Fibroblast of skin of abdomen (primary cell): ENCODE measurements around the gene LYZL2.
A peak's percentile ranks its signal among the peaks of the same experiment; 100 is the strongest.
"Not testable (repeated sequence)": the region's sequence is repeated elsewhere in the genome, so short reads cannot be mapped to it uniquely, and the experiment has no call there.

Experiments
- DNase-seq: peaks from one replicate; pipeline ENCODE4 v3.0.0-alpha.2; 2013

Gene LYZL2

DNA sequence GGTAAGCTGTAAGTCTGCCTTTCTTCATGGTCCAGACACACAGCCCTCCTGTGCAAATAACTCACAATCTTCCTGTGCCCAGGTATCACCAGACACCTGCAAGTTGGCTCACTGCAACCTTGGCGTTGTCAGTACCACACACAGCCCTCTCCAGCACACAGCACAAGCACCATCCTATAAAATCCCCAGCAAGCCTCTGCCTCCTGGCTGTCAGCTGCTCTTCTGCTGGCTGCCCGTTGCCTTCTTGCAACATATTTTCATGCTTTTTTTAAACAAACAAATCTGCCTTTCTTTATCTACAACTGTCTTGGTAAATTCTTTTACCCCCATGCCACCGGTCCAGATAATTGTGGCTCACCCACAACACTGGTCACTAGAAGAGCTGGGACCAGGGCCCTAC, 36.8 kb downstream of the LYZL2 start:
- not testable (repeated sequence) for DNase-seq

GRCh38 chr10:30591249-30591670, 38.3 kb downstream of the LYZL2 start:
- DNase-seq: peak; percentile 45

- DNase-seq: no peak
Observed at GRCh38 chr10:30589441-30589840, 40.1 kb downstream of the LYZL2 start.

GRCh38 chr10:30587522-30588031, 42.0 kb downstream of the LYZL2 start:
- no peak for DNase-seq

- no peak for DNase-seq
Observed at GRCh38 chr10:30586828-30587227, 42.7 kb downstream of the LYZL2 start.

DNA sequence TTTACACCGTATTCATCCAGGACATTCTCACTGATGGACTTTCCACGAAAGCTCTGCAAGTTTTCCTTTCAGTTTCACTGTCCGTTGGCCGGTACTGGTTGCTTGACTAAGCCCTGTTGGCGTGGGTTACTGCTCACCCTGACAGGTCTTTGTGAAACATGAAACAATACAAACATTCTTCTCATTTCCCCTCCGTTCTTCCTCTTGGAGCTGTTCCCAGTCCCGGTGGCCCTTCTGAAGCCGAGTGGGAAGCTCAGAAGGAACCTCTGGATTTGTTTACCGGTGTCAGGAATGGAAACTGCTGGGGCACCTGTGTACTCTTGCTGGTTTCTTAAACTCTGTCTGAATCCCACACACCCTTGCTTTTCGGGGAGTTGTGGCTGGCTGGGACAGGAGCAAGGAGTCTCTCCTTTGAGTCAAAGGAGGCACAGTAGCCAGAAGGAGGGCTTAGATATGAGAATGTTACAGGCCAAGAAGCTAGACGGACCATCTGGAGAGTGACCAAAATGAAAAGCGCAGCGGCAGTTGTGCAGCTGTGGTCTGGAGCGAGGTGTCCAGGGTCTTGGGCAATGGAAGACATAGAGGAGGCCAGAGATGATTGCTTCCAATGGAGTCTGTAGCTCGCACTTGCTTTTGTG, 45.7 kb downstream of the LYZL2 start:
- peak; percentile 46 for DNase-seq

DNA sequence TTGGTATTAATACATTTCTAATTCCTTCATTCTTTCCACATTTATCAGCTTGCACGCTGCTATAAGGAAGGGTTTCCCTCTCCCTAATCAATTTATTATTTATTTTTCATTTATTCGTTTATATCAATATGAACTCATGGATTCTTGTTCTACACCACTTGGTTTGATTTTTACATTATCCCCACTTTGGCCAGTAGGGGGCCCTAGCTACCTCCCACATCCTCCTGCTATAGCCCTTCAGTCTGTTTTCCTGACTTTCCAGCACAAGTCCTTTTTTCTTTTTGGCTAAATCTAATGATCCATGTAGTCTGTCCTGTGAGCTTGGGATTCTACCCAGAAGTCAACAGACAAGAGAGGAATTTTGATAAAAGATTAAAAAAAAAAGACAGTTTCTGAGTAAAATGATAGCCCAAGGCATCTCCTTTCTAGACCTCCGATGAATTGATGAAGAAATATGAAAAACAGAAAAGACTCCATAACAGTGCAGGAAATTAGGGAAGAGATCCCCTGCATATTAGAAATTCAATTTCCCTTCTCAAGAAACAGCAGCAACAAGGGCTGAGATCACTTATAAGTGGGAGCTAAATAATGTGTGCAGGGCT, 47.7 kb downstream of the LYZL2 start:
- peak; percentile 37 for DNase-seq

GRCh38 chr10:30580676-30581075, 48.9 kb downstream of the LYZL2 start:
- DNase-seq: no peak

- DNase-seq: no peak
Observed at GRCh38 chr10:30580241-30580640, 49.3 kb downstream of the LYZL2 start.

GRCh38 chr10:30579574-30579973, 50.0 kb downstream of the LYZL2 start:
- DNase-seq: no peak

DNA sequence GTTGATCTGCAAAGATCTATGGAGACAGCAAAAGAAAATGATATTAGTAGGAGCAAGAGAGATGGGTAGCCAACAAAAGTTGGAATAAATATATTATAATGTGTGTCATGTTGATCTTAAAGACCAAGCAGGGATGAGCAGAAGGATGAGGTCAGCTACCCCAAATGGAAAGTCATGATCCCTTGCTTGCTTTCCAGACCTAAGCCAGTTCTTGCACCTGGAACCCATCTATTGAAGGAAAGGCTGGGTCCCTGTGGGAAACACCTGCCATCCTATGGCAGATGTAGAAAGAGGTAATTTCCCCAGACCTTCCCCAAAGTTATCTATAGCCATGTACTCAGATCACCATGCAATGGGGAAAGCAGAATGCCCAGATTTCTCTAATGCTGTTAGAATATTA, 52.5 kb downstream of the LYZL2 start:
- no peak for DNase-seq

- DNase-seq: no peak
Observed at GRCh38 chr10:30576641-30577040, 52.9 kb downstream of the LYZL2 start.

- no peak for DNase-seq
Observed at GRCh38 chr10:30574432-30574796, 55.1 kb downstream of the LYZL2 start.

GRCh38 chr10:30573721-30574431, 55.7 kb downstream of the LYZL2 start:
- no peak for DNase-seq

GRCh38 chr10:30565449-30565848, 64.1 kb downstream of the LYZL2 start:
- no peak for DNase-seq

DNA sequence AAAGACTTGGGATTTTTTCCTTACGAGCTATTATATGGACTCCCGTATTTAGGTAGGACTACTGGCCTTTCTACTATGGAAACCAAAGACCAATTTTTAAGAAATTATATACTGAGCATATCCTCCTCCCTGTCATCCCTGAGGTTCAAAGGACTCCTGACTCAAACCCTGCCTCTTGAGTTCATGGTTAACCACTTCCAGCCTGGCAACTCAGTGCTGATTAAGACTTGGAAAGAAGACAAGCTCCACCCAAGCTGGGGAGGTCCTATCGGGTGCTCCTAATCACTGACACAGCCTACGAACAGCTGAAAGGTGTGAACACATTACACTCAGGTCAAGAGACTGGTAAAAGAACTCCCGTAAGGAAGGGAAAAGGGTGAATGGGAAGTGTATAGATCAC, 66.8 kb downstream of the LYZL2 start:
- no peak for DNase-seq
